HCT116 (cell line): Measurements from ENCODE around the gene DPP10.

Experiments used
- TF ChIP-seq, protein P1 (sequence below), 3 experiments: fragments of 200-600 bp in 1 of 3; sonication (generic) in 1 of 3; IDR thresholded peaks in 2 of 3; conservative IDR thresholded peaks in 1 of 3; 2 replicates each; pipeline ENCODE4 v1.5.1; 2012 to 2017; ENCODE audit warnings: low read depth in 2 of 3, low read length in 2 of 3, antibody characterized with exemption in 1 of 3, borderline replicate concordance in 1 of 3, control low read depth in 1 of 3, mild to moderate bottlenecking in 1 of 3, mixed read lengths in 1 of 3, mixed run types in 1 of 3, moderate library complexity in 1 of 3; ENCODE audit not compliant: insufficient read depth in 1 of 3
- TF ChIP-seq, protein P2 (sequence below): IDR thresholded peaks from 2 replicates; pipeline ENCODE4 v1.6.1; 2012

DNA sequence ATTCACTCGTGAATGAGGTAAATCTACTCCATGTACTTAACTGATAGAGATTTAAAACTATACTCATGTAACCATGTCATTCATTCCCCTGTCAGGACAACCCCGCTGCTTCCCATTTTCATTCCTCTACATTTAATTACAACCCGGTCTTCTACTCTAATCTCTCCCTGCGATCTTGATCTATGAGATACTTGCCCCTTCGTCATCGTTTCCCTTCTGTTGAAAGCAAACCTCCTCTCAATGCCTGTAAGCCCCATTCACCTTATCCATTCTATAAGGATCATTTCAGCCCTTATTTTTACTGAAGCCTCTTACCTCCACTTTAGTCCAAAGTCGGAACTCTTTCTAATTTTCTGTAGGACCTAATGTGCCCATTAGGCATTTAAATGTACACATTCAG is 492.6 kb downstream of the DPP10 start:
- TF ChIP-seq, protein P1, sequence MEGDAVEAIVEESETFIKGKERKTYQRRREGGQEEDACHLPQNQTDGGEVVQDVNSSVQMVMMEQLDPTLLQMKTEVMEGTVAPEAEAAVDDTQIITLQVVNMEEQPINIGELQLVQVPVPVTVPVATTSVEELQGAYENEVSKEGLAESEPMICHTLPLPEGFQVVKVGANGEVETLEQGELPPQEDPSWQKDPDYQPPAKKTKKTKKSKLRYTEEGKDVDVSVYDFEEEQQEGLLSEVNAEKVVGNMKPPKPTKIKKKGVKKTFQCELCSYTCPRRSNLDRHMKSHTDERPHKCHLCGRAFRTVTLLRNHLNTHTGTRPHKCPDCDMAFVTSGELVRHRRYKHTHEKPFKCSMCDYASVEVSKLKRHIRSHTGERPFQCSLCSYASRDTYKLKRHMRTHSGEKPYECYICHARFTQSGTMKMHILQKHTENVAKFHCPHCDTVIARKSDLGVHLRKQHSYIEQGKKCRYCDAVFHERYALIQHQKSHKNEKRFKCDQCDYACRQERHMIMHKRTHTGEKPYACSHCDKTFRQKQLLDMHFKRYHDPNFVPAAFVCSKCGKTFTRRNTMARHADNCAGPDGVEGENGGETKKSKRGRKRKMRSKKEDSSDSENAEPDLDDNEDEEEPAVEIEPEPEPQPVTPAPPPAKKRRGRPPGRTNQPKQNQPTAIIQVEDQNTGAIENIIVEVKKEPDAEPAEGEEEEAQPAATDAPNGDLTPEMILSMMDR (IDR thresholded peaks at IDR 0.05 in 2 of 3, conservative IDR thresholded peaks at IDR 0.05 in 1 of 3; ENCODE audit: borderline replicate concordance in 1 of 3, insufficient read depth in 1 of 3, low read depth in 2 of 3, low read length in 2 of 3), result no peak
- TF ChIP-seq, protein P2, sequence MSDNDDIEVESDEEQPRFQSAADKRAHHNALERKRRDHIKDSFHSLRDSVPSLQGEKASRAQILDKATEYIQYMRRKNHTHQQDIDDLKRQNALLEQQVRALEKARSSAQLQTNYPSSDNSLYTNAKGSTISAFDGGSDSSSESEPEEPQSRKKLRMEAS, result no peak
